NCI-H1092 (cell line): Measurements from ENCODE around the gene HSPA1L.
A peak's percentile ranks its signal among the peaks of the same experiment; 100 is the strongest.
"Not testable (repeated sequence)": the region's sequence is repeated elsewhere in the genome, so short reads cannot be mapped to it uniquely, and the experiment has no call there.

Source experiments
- DNase-seq: peaks from one replicate; lab custom pipeline; 2025; lab: John Stamatoyannopoulos, UW

Gene HSPA1L

DNA sequence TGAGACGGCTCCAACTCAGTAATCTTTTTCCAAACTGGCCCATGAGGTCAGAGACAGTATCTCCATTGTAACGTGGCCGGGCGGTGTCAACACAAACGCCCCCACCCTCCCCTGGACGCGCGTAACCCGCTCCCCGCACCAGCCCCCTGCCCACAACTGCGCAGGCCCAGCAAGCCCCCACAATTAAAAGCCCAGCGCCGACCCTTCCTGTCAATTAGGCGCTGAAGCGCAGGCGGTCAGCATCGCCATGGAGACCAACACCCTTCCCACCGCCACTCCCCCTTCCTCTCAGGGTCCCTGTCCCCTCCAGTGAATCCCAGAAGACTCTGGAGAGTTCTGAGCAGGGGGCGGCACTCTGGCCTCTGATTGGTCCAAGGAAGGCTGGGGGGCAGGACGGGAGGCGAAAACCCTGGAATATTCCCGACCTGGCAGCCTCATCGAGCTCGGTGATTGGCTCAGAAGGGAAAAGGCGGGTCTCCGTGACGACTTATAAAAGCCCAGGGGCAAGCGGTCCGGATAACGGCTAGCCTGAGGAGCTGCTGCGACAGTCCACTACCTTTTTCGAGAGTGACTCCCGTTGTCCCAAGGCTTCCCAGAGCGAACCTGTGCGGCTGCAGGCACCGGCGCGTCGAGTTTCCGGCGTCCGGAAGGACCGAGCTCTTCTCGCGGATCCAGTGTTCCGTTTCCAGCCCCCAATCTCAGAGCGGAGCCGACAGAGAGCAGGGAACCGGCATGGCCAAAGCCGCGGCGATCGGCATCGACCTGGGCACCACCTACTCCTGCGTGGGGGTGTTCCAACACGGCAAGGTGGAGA lies at the start of gene HSPA1L, which contains the start of gene HSPA1A:
Gene HSPA1L (minus strand): TSS at position 259 of the 814 bp plus-strand sequence. CDS start 3,311 bp downstream, outside the sequence.
Gene HSPA1A (plus strand): TSS at position 519 of the 814 bp plus-strand sequence. CDS start 214 bp downstream, at position 733.
- peak; percentile 89 for DNase-seq

DNA sequence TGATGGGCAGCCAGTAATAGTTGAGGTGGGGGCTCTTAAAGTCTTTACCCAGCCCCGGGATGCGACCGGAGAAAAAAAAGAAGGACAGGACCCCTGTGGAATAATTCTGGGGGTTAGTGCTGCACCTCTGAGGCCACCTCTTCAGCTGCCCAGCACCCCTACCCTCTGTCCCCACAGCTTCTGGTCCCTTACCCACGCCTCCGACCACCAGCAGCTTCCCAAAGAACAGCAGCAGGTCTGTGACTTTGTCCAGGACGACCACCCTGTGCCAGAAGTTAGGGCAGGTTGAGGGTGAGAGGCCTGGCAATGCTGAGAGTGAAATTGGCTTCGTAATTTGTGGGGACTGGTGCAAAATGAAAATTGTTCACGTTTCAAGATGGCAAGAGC lies 49.7 kb upstream of the HSPA1L start:
- DNase-seq, result no peak

DNA sequence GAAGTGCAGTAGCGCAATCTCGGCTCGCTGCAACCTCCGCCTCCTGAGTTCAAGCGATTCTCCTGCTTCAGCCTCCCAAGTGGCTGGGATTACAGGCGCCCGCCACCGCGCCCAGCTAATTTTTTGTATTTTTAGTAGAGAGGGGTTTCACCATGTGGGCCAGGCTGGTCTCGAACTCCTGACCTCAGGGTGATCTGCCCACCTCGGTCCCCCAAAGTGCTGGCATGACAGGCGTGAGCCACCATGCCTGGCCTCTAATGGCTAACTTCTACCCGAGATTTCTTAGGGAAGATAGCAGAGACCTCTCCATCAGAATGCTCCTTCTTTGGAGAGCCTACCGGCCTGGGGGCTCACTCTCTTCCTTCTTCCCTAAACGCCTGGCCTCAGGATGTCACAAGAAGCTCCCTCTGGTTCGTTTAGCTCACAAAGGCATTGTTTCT lies 49.1 kb upstream of the HSPA1L start:
- not testable (repeated sequence) for DNase-seq

DNA sequence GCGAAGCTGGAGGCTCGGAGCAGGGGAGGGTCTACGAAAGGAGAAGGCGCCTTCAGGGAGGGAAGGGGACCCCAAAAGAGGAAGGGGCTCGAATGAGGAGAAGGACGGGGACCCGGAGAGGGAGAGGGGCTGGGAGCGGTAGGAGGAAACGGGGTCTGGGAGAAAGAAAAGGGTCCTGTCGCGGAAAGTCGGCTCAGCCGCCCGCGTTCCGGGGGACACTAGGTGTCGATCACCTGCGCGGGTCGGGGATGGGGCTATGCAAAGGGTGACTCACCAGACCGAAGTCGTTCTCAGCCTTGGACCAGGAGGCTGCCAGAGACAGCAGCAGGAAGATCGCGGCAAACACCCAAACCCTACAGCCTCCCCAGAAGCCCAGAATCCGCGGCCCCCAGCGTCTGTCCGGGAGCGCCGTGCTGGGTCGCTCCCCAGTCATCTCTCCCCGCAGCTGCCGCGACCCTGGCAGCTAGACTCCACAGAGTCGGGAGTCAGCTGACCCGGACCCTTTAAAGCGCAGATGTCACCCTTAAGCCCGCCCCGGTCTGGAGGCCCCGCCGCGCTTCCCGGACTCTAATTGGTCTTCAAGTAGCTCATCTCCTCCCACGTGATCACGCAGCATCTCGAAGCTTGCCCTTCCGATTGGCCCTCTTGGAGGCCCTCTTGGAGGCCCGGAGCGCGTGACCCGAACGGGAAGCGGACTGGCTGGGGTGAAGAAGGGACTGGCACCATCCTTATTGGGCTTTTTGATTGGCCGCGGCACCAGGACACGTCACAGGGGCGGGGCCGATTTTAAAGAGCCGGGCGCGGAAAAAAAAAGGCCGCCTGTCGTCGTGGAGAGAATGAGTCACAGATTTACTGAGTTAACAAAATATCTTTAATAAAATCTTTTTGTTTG lies 47.5 kb upstream of the HSPA1L start, which contains the start of gene NEU1:
Gene NEU1 (minus strand): TSS at position 478 of the 892 bp plus-strand sequence. CDS start 45 bp downstream, at position 433.
- DNase-seq, result peak; percentile 98

DNA sequence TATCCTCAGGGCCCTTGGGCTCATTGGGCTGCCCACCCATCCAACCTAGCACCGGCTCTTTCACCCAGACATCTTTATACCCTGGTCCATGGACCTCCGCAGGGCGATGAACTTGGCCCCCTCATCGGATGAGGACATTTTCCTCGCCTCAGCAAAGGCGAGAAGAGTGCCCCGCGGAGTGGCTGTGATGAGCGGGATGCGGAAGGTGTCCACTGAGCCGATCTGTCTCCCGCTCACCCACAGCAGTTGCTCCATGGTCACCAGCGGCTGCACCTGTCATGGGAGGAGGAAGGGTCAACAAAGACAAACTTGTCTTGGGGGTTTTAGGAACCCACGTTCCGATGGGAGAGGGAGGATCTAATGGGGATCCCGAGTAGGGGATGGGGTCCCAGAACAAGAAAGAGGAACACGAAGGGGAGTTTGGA lies 46.8 kb upstream of the HSPA1L start:
- no peak for DNase-seq

DNA sequence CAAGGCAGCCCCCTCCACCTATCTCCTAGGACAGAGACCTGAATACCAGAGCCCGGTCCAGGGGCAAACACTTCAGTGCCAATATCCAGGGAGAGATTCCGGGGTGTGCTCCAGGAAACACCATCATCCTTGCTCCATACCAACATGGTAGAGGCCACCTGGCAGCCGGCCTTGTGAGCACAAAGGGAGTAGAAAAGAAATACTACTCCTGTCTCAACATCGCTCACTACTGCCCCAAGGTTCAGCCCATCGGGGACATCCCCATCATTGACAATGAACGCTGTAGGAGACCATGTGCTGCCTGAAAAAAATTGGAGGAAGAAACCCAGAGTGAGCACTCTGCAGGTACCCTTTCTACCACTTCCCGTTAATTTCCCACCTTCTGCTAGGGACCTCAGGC lies 46.1 kb upstream of the HSPA1L start:
- no peak for DNase-seq

DNA sequence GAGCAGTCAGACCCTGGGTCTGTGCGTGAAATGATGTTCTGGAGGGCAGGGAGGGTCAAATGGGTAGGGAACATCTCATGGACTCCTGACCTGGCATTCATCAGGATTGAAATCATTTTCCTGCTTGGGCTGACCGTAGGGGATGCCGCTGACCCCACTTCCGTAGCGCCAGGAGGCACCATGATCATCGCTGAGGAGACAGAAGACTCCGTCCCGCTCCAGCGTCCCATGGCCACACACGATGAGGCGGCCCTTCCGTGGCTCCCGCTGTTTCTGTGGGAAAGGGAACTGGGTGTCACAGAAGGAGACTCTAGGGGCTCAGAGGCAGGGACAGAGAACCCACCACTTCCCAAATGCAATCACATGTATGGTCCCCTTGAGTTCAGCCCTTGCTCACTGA lies 45.3 kb upstream of the HSPA1L start:
- no peak for DNase-seq

DNA sequence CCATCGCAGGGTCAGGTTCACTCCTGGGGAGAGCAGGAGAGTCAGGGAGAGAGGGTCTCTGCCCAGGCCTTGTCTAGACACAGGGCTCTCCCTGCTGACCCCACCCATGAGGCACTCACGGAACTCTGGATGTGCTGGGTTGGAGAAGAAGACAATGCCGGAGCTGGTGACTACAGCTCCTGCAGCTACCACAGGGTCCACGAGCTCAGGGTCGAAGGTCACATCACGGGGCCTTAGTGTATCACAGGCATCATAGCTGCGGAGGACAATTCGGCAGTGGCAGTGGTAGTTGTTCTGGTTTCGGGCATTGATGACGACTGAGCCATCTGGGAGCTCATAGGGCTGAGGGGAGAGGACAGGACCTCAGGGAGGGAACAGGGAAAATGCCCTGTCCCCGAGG lies 44.8 kb upstream of the HSPA1L start:
- DNase-seq, result no peak

DNA sequence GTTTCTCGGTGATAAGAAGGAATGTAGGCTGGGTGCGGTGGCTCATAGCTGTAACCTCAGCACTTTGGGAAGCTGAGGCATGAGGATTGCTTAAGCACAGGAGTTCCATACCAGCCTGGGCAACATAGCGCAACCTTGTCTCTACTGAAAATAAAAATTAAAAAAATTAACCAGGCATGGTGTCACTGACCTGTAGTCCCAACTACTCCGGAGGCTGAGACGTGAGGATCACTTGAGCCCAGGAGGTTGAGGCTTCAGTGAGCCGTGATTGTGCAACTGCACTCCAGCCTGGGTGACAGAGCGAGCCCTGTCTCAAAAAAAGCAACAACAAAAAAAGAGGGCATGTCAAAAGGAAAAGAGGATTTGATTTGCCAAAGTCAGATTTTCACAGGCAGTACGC lies 43.6 kb upstream of the HSPA1L start:
- DNase-seq, result no peak

DNA sequence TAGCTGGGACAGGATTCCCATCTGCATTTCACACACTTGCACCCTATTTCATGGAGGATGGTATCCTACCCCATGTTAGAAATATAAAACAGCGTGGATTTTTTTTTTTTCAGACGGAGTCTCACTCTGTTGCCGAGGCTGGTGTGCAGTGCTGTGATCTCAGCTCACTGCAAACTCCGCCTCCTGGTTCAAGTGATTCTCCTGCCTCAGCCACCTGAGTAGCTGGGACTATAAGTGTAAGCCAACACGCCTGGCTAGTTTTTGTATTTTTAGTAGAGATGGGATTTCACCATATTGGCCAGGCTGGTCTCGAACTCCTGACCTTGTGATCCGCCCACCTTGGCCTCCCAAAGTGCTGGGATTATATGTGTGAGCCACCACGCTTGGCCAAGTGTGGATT lies 42.7 kb upstream of the HSPA1L start:
- DNase-seq, result not testable (repeated sequence)

DNA sequence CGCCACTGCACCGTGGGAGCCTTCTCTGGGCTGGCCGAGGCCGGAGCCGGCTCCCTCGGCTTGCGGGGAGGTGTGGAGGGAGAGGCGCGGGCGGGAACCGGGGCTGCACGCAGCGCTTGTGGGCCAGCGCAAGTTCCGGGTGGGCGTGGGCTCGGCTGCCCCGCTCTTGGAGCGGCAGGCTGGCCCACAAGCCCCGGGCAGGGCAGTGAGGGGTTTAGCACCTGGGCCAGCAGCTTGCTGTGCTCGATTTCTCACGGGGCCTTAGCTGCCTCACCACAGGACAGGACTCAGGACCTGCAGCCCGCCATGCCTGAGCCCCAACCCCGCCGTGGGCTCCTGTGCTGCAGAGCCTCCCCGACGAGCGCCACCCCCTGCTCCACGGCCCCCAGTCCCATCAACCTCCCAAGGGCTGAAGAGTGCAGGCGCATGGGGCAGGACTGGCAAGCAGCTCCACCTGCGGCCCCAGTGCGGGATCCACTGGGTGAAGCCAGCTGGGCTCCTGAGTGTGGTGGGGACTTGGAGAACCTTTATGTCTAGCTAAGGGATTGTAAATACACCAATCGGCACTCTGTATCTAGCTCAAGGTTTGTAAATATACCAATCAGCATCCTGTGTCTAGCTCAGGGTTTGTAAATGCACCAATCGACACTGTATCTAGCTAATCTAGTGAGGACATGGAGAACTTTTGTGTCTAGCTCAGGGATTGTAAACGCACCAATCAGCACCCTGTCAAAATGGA lies 37.1 kb upstream of the HSPA1L start:
- DNase-seq, result not testable (repeated sequence)

DNA sequence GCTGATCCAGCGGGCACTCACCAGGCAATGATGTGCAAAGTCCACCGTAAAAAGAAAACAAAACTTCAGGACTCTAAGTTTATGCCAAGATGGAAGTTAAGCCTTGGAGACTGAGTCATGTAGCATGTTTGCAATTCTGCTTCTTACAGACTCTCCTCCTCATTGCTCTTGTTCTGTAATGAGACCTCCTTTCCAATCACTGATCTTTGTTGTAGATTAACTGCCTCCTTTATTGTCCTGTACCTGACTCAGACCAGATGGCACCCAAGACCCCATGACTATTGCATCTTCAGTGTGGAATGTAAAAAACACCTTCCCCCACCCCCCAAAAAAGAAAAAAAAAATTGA lies 36.4 kb upstream of the HSPA1L start:
- DNase-seq, result no peak

DNA sequence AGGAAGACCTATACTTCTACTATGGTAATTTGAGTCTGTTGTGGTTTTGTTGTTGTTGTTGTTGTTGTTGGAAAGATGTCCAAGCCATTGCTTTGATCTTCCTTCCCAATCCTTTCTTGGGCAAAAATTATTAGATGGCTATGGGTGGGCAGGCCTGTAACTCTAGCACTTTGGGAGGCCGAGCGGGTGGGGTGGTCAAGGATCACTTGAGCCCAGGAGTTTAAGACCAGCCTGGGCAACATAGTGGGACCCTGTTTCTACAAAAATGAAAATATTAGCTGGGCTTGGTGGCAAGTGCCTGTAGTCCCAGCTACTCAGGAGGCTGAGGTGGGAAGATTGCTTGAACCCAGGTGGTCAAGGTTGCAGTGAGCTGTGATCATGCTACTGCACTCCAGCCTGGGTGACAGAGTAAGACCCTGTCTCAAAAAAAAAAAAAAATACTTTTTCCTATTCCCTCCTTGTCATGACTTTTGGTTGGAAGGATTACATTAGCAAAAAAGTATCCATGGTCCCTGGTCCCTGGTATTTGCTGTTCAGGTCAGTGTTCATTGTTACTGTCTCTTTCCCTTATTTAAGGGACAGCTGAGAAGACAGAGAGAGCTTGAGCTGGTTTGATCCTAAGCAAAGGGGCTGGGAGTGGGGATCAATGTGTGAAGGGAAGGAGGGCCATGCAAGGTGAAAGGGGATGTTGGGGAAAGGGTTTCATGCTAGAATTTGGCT lies 35.8 kb upstream of the HSPA1L start:
- no peak for DNase-seq

DNA sequence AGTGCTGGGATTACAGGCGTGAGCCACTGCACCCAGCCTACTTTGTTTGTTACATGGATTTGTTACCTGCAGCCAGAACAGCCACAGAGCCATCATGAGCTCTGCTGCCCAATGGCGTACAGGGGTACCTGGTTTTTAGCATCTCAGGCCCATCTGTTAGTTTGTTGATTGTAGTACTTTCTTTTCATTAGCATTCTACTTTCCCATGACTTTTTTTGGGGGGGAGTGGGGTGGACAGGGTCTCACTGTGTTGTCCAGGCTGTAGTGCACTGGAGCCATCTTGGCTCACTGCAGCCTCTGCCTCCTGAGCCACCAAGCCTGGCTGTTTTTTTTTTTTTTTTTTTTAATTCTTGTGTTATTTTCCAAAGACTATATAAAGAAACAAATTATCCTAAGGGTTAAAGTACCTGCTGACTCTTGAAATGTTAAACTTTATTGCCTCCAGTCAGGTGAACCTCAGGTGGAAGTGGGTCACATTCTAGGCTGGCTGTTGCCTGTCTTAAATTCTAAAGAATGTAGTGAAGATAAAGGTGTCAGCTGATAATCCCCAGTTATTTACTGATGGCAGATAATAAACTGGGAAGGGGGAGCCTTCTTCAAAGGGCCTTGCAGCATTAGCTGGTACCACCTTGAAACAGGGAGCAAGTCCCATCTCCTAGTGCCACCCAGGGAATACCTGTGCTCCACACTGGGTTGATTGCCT lies 32.3 kb upstream of the HSPA1L start:
- DNase-seq, result no peak

DNA sequence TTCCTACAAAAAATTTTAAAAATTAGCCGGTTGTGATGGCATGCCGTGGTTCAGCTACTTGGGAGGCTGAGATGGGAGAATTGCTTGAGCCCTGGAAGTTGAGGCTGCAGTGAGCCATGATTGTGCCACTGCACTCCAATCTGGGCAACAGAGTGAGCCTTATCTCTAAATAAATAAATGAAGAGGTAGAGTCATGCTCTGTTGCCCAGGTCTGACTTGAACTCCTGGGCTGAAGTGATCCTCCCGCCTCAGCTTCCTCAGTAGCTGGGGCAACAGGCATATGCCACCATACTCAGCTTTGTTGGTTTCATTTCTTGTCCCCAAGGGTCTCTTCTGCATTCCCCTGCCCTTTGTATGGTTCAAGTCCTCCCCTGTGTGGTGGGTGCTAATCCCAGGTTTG lies 29.4 kb upstream of the HSPA1L start:
- no peak for DNase-seq

DNA sequence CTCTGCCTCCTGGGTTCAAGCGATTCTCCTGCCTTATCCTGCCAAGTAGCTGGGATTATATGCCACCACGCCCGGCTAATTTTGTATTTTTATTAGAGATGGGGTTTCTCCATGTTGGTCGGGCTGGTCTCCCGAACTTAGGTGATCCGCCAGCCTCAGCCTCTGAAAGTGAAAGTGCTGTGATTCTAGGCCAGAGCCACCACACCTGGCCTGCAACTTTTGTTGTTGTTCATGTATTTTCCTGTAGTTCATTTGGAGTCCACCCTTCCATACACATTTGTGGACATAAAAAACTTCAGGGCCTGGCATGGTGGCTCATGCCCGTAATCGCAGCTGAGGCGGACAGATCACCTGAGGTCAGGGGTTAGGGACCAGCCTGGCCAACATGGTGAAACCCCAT lies 27.0 kb upstream of the HSPA1L start:
- DNase-seq, result no peak

DNA sequence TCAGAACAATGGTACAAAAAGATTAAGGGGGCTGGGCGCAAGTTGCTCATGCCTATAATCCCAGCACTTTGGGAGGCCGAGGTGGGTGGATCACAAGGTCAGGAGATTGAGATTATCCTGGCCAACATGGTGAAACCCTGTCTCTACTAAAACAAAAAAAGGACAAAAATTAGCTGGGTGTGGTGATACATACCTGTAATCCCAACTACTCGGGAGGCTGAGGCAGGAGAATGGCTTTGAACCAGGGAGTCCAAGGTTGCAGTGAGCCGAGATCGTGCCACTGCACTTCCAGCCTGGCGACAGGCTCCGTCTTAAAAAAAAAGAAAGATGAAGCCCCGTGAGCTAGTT lies 24.7 kb upstream of the HSPA1L start:
- not testable (repeated sequence) for DNase-seq

DNA sequence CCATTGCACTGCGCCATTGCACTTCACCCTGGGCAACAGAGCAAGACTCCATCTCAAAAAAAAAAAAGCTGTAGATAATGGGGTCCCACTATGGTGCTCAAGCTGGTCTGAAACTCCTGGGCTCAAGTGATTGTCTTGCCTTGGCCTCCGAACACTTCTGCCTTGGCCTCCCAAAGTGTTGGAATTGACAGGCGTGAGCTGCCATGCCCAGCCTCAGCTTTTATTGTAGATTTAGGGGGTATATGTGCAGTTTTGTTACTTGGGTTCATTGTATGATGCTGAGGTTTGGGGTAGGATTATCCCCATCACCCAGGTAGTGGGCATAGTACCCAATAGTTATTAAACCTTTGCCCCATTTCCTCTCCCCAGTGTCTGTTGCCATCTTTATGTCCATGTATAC lies 23.9 kb upstream of the HSPA1L start:
- no peak for DNase-seq

DNA sequence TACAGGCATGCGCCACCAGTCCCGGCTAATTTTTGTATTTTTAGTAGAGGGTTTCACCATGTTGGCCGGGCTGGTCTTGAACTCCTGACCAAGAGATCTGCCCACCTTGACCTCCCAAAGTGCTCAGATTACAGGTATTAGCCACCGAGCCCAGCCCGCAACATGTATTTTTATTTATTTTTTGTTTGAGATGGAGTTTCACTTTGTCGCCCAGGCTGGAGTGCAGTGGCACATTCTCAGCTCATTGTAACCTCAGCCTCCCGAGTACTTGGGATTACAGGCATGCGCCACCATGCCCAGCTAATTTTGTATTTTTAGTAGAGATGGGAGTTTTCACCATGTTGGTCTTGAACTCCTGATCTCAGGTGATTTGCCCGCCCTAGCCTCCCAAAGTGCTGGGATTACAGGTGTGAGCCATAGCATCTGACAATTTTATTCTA lies 23.1 kb upstream of the HSPA1L start:
- not testable (repeated sequence) for DNase-seq

DNA sequence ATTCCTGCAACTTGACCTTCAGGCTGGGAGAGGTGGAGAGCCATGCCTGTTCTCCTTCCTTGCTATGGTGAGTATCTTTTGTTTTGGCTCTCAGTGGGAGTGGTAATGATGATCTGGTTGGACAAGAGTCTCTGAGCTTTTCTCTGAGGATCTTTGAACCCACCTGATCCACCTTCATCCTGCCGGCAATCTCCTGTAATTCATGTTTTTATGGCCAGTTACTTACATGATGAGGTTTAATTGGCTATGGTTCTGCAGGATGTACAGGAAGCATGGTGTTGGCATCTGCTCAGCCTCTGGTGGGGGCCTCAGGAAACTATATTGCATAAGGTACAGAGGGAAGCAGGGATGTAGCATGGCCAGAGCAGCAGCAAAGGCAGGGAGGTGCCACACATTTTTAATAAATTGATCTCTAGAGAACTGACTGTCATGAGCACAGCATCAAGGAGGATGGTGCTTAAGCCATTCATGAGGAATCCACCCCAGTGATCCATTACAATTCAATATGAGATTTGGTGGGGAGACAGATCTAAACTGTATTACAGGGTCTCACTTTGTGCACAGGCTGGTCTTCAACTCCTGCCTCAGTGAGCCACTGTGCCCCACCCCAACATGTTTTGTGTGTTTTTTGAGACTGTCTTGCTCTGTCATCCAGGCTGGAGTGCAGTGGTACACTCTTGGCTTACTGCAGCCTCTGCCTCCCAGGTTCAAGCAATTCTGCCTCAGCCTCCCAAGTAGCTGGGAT lies 22.5 kb upstream of the HSPA1L start:
- DNase-seq, result no peak
